ENCODE measurements around the gene PPOX. TPM values are rescaled to one million over a fixed set of nuclear protein-coding genes. Genes with fewer than 3 reads are reported as not detected.

Gene PPOX
- total RNA-seq, 1 experiment from 2014 or later: 30.3 TPM

- intact Hi-C loops (cut with micrococcal nuclease): no loop called here
- CTCF ChIA-PET: interaction anchor here (0.6 to 4.1 kb wide), 8 partner anchors 10 to 844 kb away, joined by 3 to 28 read pairs (median 5); partner anchors contain the start of gene TOMM40L
- Mint-ChIP-seq H3K27ac (ENCODE audit: low read depth, unreplicated experiment) (no peak overlapping the region), H3K4me1 (ENCODE audit: insufficient read depth, unreplicated experiment) (peaks cover 54% of the 10 kb centered on the region), H3K9me3 (ENCODE audit: unreplicated experiment) (no peaks in the 10 kb centered on the region), H3K36me3 (ENCODE audit: insufficient read depth, unreplicated experiment) (no peaks in the 10 kb centered on the region), H3K4me3 (ENCODE audit: unreplicated experiment) (no peak overlapping the region), H3K27me3 (ENCODE audit: insufficient read depth, unreplicated experiment) (no peaks in the 10 kb centered on the region)
- no peak for DNase-seq (ENCODE audit: unreplicated experiment)
- POLR2A ChIA-PET: interaction anchor here (1.3 to 2.9 kb wide), 2 partner anchors 9 to 193 kb away, joined by 4 to 11 read pairs; no protein-coding TSS in a partner anchor
- TF ChIP-seq, protein P1, sequence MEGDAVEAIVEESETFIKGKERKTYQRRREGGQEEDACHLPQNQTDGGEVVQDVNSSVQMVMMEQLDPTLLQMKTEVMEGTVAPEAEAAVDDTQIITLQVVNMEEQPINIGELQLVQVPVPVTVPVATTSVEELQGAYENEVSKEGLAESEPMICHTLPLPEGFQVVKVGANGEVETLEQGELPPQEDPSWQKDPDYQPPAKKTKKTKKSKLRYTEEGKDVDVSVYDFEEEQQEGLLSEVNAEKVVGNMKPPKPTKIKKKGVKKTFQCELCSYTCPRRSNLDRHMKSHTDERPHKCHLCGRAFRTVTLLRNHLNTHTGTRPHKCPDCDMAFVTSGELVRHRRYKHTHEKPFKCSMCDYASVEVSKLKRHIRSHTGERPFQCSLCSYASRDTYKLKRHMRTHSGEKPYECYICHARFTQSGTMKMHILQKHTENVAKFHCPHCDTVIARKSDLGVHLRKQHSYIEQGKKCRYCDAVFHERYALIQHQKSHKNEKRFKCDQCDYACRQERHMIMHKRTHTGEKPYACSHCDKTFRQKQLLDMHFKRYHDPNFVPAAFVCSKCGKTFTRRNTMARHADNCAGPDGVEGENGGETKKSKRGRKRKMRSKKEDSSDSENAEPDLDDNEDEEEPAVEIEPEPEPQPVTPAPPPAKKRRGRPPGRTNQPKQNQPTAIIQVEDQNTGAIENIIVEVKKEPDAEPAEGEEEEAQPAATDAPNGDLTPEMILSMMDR (IDR thresholded peaks at IDR 0.05; ENCODE audit: unreplicated experiment): no peak
- BruUV-seq (replicated peaks): no TSS peak
Measured at GRCh38 chr1:161196521-161197451, 30.6 kb downstream of the PPOX start.

DNA sequence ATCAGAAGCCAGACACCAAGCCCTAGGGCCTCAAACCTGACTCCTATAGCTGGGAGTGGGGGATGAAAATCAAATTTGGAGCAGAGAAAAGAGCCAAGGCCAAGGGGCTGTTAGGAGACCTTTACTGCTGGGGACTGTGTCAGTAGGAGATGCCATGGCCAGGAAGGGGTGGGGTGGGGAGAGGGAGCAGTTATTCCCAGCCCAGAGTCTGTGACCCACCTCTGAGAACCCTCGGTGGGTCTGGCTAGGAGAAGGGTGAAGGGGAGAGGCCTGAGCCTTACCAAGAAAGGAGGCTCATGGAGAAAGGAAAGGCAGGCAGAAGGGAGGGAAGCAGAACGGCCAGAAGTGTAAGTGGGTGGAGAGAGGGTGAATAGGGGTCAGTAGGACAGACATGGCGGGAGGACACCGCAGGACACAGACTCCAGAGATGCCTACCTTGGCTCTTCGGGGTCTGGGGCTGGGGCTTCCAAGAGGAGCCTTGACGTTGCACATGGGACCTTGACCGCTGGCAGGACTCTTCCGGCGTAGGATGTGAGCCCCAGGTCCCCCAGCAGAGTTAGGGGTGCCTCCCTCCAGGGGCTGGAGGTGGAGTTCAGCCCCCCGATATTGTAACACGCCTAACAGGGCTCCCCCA is 31.5 kb downstream of the PPOX start:
- Mint-ChIP-seq H3K4me3 (ENCODE audit: unreplicated experiment) (no peak overlapping the region), H3K9me3 (ENCODE audit: unreplicated experiment) (no peaks in the 10 kb centered on the region), H3K27me3 (ENCODE audit: insufficient read depth, unreplicated experiment) (no peaks in the 10 kb centered on the region), H3K4me1 (ENCODE audit: insufficient read depth, unreplicated experiment) (peaks cover 46% of the 10 kb centered on the region), H3K36me3 (ENCODE audit: insufficient read depth, unreplicated experiment) (peaks cover 2% of the 10 kb centered on the region), H3K27ac (ENCODE audit: low read depth, unreplicated experiment) (no peak overlapping the region)
- ChIA-PET POLR2A (interaction anchor here (0.6 to 2.9 kb wide), 9 partner anchors 17 to 569 kb away, joined by 3 to 11 read pairs (median 4); partner anchors contain the start of genes DEDD, FCER1G and TOMM40L), CTCF (interaction anchor here (0.5 to 4.1 kb wide), 10 partner anchors 9 to 208 kb away, joined by 3 to 28 read pairs (median 6); partner anchors contain the start of gene TOMM40L)
- no peak for DNase-seq (ENCODE audit: unreplicated experiment)
- intact Hi-C loops (cut with micrococcal nuclease): no loop called here
- no TSS peak for BruUV-seq (replicated peaks)
- TF ChIP-seq, protein P1 (IDR thresholded peaks at IDR 0.05; ENCODE audit: unreplicated experiment): no peak

- intact Hi-C loops (cut with micrococcal nuclease): no loop called here
- Mint-ChIP-seq H3K9me3 (ENCODE audit: unreplicated experiment) (no peaks in the 10 kb centered on the region), H3K27me3 (ENCODE audit: insufficient read depth, unreplicated experiment) (no peaks in the 10 kb centered on the region), H3K4me1 (ENCODE audit: insufficient read depth, unreplicated experiment) (peaks cover 45% of the 10 kb centered on the region), H3K36me3 (ENCODE audit: insufficient read depth, unreplicated experiment) (peaks cover 9% of the 10 kb centered on the region), H3K4me3 (ENCODE audit: unreplicated experiment) (peak overlapping the region; percentile 11), H3K27ac (ENCODE audit: low read depth, unreplicated experiment) (no peak overlapping the region)
- CTCF ChIA-PET: interaction anchor here (0.5 to 4.1 kb wide), 17 partner anchors 10 to 188 kb away, joined by 3 to 28 read pairs (median 4); partner anchors contain the start of genes PPOX and TOMM40L
- DNase-seq (ENCODE audit: unreplicated experiment): peak; percentile 81
- TF ChIP-seq, protein P1 (IDR thresholded peaks at IDR 0.05; ENCODE audit: unreplicated experiment): no peak
- no TSS peak for BruUV-seq (replicated peaks)
- POLR2A ChIA-PET: interaction anchor here (0.6 to 2.9 kb wide), 13 partner anchors 12 to 568 kb away, joined by 3 to 11 read pairs (median 4); partner anchors contain the start of genes DEDD, FCER1G and TOMM40L
Measured at GRCh38 chr1:161198194-161198896, 32.1 kb downstream of the PPOX start.

Measured in MCF 10A (cell line).